Natural killer cell treated with Interleukin-12 subunit alpha and Interleukin-12 subunit beta and Interleukin-15 and Interleukin-18, amount 100 ng/mL, for 72 hours (primary cell): Measurements from ENCODE around the gene SNAP91. TPM values are rescaled to one million over a fixed set of nuclear protein-coding genes. Genes with fewer than 3 reads are reported as not detected.
A peak's percentile ranks its signal among the peaks of the same experiment; 100 is the strongest.
"Not testable (repeated sequence)": the region's sequence is repeated elsewhere in the genome, so short reads cannot be mapped to it uniquely, and the experiment has no call there.

ENCODE experiments used
- ATAC-seq, 2 donors: fragments of 150-1000 bp; cut with Tn5 transposase in 1 of 2; sonication (Bioruptor Pico), chemical (Tn5 transposase) in 1 of 2; 2 replicates each; pipeline ENCODE4 v1.10.0; 2021
- DNase-seq: peaks from one replicate; pipeline ENCODE4 v3.0.0; 2022; ENCODE audit warnings: low spot score
- H3K27ac Mint-ChIP-seq, 2 donors: 1 replicate in 1 of 2; 2 replicates in 1 of 2; pipeline ENCODE4 v1.8.0; 2022; ENCODE audit warnings: mixed read lengths in 2 of 2, mild to moderate bottlenecking in 1 of 2, moderate library complexity in 1 of 2
- H3K27me3 Mint-ChIP-seq, 2 donors: 1 replicate in 1 of 2; 2 replicates in 1 of 2; pipeline ENCODE4 v1.8.0; 2022; ENCODE audit warnings: mixed read lengths in 2 of 2
- H3K36me3 Mint-ChIP-seq: one replicate; pipeline ENCODE4 v1.8.0; 2022; ENCODE audit warnings: mixed read lengths
- H3K4me1 Mint-ChIP-seq, 2 donors: 1 replicate in 1 of 2; 2 replicates in 1 of 2; pipeline ENCODE4 v1.8.0; 2022; ENCODE audit warnings: low read depth in 2 of 2, mixed read lengths in 2 of 2, mild to moderate bottlenecking in 1 of 2
- H3K4me3 Mint-ChIP-seq: one replicate; pipeline ENCODE4 v1.8.0; 2022; ENCODE audit warnings: mixed read lengths
- H3K9me3 Mint-ChIP-seq: 2 replicates; pipeline ENCODE4 v1.8.0; 2022; ENCODE audit warnings: mixed read lengths
- total RNA-seq, 2 donors: library from RNA; stranded (reverse); gene quantifications; one replicate each; pipeline ENCODE4 v1.2.3, GENCODE V29; 2022

The SNAP91 gene
- total RNA-seq, 2 donors from 2014 or later = not detected

DNA sequence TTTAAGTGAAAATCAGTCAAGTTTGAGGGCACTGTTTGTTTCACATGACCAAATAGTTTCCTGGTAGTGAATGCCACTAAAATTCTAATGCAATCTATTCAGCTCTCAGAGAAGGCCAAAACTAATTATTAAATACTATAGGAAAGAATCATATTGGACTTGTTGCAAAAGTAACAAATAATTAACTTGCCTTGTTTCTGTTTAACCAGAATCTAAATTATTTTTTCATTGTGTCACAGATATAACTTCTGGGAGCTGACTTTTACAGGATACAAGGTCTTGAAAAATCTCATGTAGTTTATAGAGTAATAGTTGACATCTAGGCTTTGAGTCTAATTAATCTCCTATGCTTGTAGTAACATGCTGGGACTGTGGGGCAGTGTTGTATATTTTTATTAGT lies 152.0 kb downstream of the SNAP91 start:
- DNase-seq = no peak
- no peak for ATAC-seq
- H3K4me1 Mint-ChIP-seq = no peaks in the 10 kb centered on the region
- no peak overlapping the region for H3K4me3 Mint-ChIP-seq
- no peak overlapping the region for H3K27ac Mint-ChIP-seq
- no peaks in the 10 kb centered on the region for H3K9me3 Mint-ChIP-seq
- no peaks in the 10 kb centered on the region for H3K36me3 Mint-ChIP-seq
- H3K27me3 Mint-ChIP-seq = peaks cover 6 to 15% of the 10 kb centered on the region in 2 donors

DNA sequence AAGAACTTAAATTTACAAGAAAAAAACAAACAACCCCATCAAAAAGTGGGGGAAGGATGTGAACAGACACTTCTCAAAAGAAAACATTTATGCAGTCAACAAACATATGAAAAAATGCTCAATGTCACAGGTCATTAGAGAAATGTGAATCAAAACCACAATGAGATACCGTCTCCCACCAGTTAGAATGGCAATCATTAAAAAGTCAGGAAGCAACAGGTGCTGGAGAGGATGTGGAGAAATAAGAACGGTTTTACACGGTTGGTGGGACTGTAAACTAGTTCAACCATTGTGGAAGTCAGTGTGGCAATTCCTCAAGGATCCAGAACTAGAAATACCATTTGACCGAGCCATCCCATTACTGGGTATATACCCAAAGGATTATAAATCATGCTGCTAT lies 157.2 kb downstream of the SNAP91 start:
- not testable (repeated sequence) for H3K4me1 Mint-ChIP-seq, H3K27ac Mint-ChIP-seq, ATAC-seq

DNA sequence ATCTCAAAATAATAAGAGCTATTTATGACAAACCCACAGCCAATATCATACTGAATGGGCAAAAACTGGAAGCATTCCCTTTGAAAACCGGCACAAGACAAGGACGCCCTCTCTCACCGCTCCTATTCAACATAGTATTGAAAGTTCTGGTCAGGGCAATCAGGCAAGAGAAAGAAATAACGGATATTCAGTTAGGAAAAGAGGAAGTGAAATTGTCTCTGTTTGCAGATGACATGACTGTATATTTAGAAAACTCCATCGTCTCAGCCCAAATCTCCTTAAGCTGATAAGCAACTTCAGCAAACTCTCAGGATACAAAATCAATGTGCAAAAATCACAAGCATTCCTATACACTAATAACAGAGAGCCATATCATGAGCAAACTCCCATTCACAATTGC lies 158.4 kb downstream of the SNAP91 start:
- H3K36me3 Mint-ChIP-seq, H3K27ac Mint-ChIP-seq, H3K4me1 Mint-ChIP-seq, H3K4me3 Mint-ChIP-seq, DNase-seq, ATAC-seq, H3K9me3 Mint-ChIP-seq: not testable (repeated sequence)
- peaks cover 20 to 23% of the 10 kb centered on the region in 2 donors for H3K27me3 Mint-ChIP-seq

More for the DNA sequence above, 157.2 kb downstream of the SNAP91 start:
- not testable (repeated sequence) for DNase-seq, H3K9me3 Mint-ChIP-seq, H3K36me3 Mint-ChIP-seq, H3K4me3 Mint-ChIP-seq
- peaks cover 23% of the 10 kb centered on the region in 2 donors for H3K27me3 Mint-ChIP-seq

DNA sequence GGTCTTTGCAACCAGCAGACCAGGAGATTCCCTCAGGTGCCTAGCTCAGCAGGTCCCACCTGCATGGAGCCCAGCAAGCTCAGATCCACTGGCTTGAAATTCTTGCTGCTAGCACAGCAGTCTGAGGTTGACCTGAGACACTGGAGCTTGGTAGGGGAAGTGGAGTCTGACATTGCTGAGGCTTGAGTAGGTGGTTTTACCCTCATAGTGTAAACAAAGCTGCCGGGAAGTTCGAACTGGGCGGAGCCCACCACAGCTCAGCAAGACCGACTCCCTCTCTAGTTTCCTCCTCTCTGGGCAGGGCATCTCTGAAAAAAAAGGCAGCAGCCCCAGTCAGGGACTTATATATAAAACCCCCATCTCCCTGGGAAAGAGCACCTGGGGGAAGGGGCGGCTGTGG lies 162.3 kb downstream of the SNAP91 start:
- Mint-ChIP-seq H3K27me3 (peaks cover 19 to 36% of the 10 kb centered on the region in 2 donors), H3K4me1 (peaks cover 0 to 2% of the 10 kb centered on the region in 2 donors), H3K27ac (no peak overlapping the region), H3K36me3 (peaks cover 11% of the 10 kb centered on the region), H3K4me3 (no peak overlapping the region), H3K9me3 (peaks cover 10% of the 10 kb centered on the region)
- DNase-seq = no peak
- ATAC-seq = no peak

DNA sequence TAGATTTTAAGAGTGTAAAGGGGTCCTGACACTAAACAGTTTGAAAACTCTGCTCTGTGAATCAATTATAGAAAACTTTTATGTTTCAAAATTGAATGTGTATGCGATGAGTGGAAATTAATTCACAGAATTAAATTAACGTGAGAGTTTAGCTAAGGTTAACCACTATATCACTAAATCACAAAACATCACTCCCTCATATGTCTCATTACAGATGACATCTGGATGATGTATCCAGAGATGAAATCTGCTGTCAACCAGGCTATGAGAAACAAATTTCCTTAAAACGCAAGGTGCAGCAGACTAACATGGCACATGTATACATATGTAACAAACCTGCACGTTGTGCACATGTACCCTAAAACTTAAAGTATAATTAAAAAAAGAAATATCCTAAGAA lies 169.2 kb downstream of the SNAP91 start:
- H3K36me3 Mint-ChIP-seq = peaks cover 7% of the 10 kb centered on the region
- no peak for DNase-seq

DNA sequence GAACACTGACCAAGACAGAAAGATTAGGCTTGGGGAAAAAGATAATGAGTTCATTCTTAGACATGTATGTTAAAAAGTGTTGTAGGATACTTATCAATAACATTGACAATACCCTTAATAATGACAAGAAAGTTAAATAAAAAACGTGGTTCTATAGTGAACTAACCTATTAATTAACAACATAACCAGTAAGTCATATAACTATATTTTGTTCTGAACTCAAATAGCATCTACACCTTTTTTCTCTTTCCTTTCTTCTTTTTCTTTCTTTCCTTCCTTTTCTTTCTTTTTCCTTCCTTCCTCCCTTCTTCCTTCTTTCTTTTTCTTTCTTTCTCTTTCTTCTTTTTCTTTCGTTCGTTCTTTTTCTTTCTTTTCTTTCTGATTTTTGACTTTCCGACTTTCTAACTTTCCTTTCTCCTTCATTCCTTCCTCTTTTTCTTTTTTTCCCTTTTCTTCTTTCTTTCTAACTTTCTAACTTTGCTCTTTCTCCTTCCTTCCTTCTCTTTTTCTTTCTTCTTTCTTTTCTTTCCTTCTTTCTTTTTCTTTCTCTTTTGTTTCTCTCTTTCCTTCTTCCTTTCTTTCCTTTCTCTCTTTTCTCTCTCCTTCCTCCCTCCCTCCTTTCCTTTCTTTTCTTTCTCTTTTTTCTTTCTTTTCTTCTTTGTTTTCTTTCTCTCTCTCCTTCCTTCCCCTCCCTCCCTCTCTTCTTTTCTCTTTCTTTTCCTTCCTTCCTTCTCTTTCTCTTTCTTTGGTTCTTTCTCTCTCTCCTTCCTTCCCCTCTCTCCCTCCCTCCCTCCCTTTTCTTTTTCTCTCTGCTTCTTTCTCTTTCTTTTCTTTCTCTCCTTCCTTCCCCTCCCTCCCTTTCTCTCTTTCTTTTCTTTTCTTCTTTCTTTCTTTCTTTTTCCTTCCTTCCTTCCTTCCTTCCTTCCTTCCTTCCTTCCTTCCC lies 172.0 kb downstream of the SNAP91 start:
- H3K9me3 Mint-ChIP-seq = no peaks in the 10 kb centered on the region
- no peak overlapping the region for H3K27ac Mint-ChIP-seq
- ATAC-seq (no peak), DNase-seq (no peak)
- H3K36me3 Mint-ChIP-seq = no peaks in the 10 kb centered on the region
- H3K4me1 Mint-ChIP-seq = no peaks in the 10 kb centered on the region
- no peak overlapping the region for H3K4me3 Mint-ChIP-seq
- H3K27me3 Mint-ChIP-seq = peaks cover 30 to 38% of the 10 kb centered on the region in 2 donors

More for the DNA sequence above, 169.2 kb downstream of the SNAP91 start:
- Mint-ChIP-seq H3K4me3 (no peak overlapping the region), H3K9me3 (peaks cover 4% of the 10 kb centered on the region), H3K27ac (no peak overlapping the region), H3K4me1 (no peaks in the 10 kb centered on the region), H3K27me3 (peaks cover 23 to 48% of the 10 kb centered on the region in 2 donors)
- no peak for ATAC-seq

DNA sequence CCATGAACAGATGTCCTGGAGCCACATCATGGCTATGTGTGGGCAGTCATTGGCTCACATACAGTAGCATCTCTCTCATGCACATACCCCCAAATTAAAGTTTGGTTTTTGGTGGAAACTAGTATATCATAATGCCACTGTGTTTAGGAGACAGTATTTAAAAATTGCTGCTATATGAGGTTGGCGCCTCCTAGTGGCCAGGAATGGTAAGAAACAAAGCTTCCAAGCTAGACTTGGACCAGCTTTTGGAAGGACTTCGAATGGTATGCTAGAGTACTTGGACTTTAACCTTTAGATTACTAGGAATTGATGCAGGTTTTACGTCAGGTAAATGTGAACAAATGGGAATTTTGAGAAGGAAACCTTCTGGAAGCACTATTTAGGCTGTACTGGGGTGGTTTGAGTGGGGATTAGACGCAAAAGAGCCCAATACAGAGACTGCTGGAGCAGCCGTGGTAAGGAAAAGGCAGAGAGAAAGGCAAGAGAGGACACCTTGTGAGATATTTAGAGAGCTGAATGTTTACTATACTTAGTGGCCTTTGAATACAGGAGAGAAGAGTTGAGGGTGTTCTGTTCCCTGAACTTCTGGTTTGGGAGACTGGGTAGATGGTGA lies 172.8 kb downstream of the SNAP91 start:
- H3K27ac Mint-ChIP-seq = no peak overlapping the region
- no peaks in the 10 kb centered on the region for H3K4me1 Mint-ChIP-seq
- H3K4me3 Mint-ChIP-seq = no peak overlapping the region
- ATAC-seq (no peak), DNase-seq (peak; percentile 62)
- no peaks in the 10 kb centered on the region for H3K36me3 Mint-ChIP-seq
- no peaks in the 10 kb centered on the region for H3K9me3 Mint-ChIP-seq
- peaks cover 32 to 38% of the 10 kb centered on the region in 2 donors for H3K27me3 Mint-ChIP-seq

DNA sequence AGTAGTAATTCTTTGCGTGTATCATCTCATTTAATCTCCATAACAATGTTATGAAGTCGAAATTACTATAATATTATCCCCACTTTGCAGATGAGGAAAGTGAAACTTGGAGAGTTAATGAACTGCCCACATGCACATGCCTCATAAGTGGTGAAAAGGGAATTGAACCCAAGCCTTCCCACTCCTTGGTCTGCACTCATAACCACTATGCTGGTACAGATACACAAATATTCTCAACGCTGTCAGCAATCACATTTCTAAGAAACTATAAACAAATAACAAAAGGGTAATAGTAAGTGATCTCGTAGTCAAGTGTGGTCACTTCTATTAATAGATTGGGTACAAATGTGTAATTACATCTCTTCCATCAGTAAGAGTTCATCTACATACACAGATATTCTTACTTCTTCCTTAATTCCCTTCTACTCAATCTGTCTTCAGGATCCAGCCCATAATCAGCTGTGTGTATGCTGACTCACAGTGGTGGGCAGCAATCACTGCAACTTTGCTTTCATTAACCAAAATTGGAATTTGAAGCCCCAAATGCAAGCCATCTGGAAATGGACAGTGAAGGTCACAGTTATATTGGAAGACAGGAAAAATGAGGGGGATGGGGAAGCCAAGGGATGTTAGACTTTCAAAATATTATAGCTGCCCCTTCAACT lies 190.0 kb downstream of the SNAP91 start:
- H3K36me3 Mint-ChIP-seq = no peaks in the 10 kb centered on the region
- H3K27ac Mint-ChIP-seq = no peak overlapping the region
- H3K27me3 Mint-ChIP-seq = peaks cover 11 to 13% of the 10 kb centered on the region in 2 donors
- DNase-seq (no peak), ATAC-seq (no peak)
- no peaks in the 10 kb centered on the region for H3K9me3 Mint-ChIP-seq
- H3K4me3 Mint-ChIP-seq = no peak overlapping the region
- H3K4me1 Mint-ChIP-seq = no peaks in the 10 kb centered on the region

DNA sequence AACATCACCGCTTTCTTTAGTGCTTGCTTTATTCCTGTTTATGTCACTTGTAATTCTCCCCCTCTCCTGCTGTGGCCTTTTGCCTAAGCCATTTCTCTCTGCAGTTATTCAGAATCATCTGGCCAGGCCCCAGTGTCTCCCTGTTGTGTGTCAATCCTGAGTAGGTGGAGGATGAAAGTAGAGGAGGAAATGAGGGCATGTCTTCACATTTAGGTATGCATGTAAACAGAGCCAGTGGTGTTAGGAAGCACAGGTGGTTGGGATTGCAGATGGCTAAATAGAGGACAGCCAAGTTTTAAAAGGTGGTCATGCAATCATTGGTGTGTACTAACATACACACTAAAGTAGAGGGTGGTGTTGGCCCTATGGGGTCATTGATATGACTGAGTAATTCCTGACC lies 191.4 kb downstream of the SNAP91 start:
- no peak overlapping the region for H3K4me3 Mint-ChIP-seq
- H3K9me3 Mint-ChIP-seq = no peaks in the 10 kb centered on the region
- H3K36me3 Mint-ChIP-seq = no peaks in the 10 kb centered on the region
- DNase-seq = no peak
- no peak overlapping the region for H3K27ac Mint-ChIP-seq
- H3K27me3 Mint-ChIP-seq = peaks cover 14 to 20% of the 10 kb centered on the region in 2 donors
- no peaks in the 10 kb centered on the region for H3K4me1 Mint-ChIP-seq
- ATAC-seq = no peak

DNA sequence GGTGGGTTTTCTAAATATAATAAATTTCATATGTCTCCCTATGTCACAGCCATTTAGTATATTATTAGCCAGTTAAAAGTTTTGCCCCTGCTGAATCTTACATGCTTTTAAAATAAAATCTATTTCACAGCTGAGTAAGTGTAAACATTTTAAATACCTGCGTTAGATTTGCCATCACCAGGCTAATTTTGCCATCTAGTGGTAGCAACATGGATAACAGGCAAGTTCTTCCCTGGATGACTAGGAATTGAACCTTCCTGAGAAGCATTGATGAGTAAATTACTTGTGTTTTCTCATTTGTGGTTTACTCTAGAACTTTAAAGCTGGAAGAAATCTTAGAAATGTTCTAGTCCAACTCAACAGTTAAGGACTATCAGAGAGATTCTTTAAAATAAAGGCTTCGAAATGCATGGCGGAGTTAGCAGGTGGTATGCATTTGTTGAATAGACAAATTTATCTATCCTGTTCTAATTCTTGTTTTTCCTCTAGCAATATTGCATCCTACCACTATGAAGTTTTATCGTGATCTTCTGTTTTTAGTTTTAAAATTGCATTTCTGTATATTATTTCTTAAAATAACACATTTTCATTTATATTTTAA lies 193.9 kb downstream of the SNAP91 start:
- Mint-ChIP-seq H3K4me3 (no peak overlapping the region), H3K27me3 (peaks cover 19 to 31% of the 10 kb centered on the region in 2 donors), H3K4me1 (peaks cover 0 to 6% of the 10 kb centered on the region in 2 donors), H3K9me3 (no peaks in the 10 kb centered on the region), H3K36me3 (no peaks in the 10 kb centered on the region), H3K27ac (no peak overlapping the region)
- ATAC-seq (no peak), DNase-seq (no peak)

DNA sequence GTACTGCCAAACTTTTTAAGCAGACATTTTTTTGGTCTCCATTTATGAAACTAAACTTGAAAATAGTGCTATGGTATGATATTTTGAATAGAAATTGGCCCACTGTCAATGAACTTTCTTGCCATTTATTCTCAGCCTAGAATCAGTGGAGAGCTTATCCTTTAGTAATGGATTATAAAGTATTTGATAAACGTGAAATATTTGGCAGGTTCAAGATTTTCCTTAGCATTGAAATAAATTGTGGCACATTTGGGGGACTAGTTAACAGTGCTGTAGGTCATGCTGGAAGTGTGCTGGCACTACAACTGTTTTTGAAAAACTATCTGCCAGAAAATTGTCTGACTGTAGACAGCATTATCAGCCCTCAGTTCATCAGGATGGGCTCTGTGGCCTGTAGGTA lies 194.4 kb downstream of the SNAP91 start:
- H3K36me3 Mint-ChIP-seq = no peaks in the 10 kb centered on the region
- DNase-seq (no peak), ATAC-seq (no peak)
- H3K27me3 Mint-ChIP-seq = peaks cover 19 to 31% of the 10 kb centered on the region in 2 donors
- peaks cover 0 to 6% of the 10 kb centered on the region in 2 donors for H3K4me1 Mint-ChIP-seq
- no peak overlapping the region for H3K4me3 Mint-ChIP-seq
- no peaks in the 10 kb centered on the region for H3K9me3 Mint-ChIP-seq
- H3K27ac Mint-ChIP-seq = no peak overlapping the region

DNA sequence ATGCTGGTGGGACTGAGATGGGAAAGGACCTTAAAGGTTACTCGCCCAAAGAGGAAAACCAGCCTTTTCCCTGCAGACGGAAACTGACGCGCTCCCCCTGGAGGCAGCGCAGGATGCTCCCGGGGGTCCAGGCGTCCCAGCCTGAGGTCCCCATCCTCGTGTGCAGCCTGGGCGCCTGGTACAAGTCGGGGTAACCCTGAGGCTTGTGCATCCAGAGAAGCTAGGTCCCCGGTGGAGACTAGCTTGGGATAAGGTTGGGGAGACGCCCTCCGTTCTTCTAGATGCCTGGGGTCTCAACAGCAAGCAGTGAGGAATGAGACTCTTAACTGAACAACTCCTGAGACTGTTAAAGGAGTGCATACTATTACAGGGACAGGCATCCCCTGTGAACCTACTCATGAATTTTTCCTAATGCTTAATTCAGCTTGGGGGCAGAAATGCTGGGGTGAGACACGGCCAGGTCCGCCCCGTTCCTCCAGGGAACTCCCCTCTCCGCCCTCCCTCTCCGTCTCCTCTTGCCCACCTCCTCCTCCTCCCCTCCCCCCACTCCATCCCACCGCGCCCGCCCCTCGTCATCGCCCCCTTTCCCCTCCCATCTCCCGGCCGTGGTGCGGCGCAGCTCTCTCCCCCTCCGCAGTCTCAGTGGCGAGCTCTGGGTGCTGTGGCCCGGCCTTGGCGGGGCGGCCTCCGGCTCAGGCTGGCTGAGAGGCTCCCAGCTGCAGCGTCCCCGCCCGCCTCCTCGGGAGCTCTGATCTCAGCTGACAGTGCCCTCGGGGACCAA lies 196.8 kb downstream of the SNAP91 start, which contains the start of gene PRSS35:
PRSS35 (plus strand) TSS at position 634 of the 781 bp plus-strand sequence. CDS start 10,908 bp downstream, outside the sequence.
- Mint-ChIP-seq H3K9me3 (no peaks in the 10 kb centered on the region), H3K36me3 (no peaks in the 10 kb centered on the region), H3K27me3 (peaks cover 19 to 34% of the 10 kb centered on the region in 2 donors), H3K27ac (no peak within 1 kb of the TSS), H3K4me1 (peaks cover 0 to 6% of the 10 kb centered on the region in 2 donors), H3K4me3 (peak within 1 kb of the TSS; percentile 34)
- ATAC-seq (peak; percentile 58 to 73), DNase-seq (no peak)

DNA sequence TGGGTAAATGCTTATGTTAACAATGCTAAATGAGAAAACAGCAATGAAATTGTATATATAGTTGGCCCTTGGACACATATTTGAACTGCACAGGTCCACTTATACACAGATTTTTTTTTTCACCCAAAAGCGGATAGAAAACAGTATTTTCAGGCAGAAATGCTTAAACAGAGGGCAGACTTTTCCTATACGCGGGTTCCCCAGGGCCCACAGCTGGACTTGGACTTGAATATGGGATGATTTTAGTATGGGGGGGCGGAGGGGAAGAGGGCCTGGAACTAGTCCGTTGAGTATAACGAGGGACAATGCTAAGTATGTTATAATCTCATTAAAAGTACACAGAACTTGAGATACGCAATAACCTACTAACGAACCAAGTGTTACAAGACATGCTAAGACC lies 197.6 kb downstream of the SNAP91 start:
- Mint-ChIP-seq H3K4me1 (peaks cover 0 to 6% of the 10 kb centered on the region in 2 donors), H3K27ac (no peak overlapping the region), H3K27me3 (peaks cover 17 to 34% of the 10 kb centered on the region in 2 donors), H3K36me3 (no peaks in the 10 kb centered on the region), H3K4me3 (peak overlapping the region; percentile 8), H3K9me3 (no peaks in the 10 kb centered on the region)
- DNase-seq (no peak), ATAC-seq (no peak)
